HepG2 (cell line): Measurements from ENCODE around the gene RRAD. TPM values are rescaled to one million over a fixed set of nuclear protein-coding genes. Genes with fewer than 3 reads are reported as not detected.

ENCODE experiments used
- CBX2 ChIP-seq, 2 experiments: fragments of 200-600 bp in 1 of 2; sonication (generic); formaldehyde crosslinking in 1 of 2; IDR thresholded peaks; 2 replicates each; pipeline versions ENCODE4 v1.7.0 to v1.8.1; 2018 to 2022; ENCODE audit warnings: low read depth in 2 of 2, low read length in 1 of 2, mild to moderate bottlenecking in 1 of 2, missing genetic modification reagents in 1 of 2
- CCAR2 ChIP-seq: fragments of 200-400 bp; formaldehyde crosslinking; optimal IDR thresholded peaks from 2 replicates; pipeline ENCODE3; 2018; ENCODE audit warnings: low read depth, mild to moderate bottlenecking, low read length, moderate library complexity
- GATAD1 ChIP-seq: IDR thresholded peaks from 2 replicates; pipeline ENCODE4 v1.6.1; 2016; ENCODE audit warnings: missing genetic modification reagents, missing compliant biosample characterization
- HOXA3 ChIP-seq: sonication (generic); formaldehyde crosslinking; IDR thresholded peaks from 2 replicates; pipeline ENCODE4 v1.5.0; 2020; ENCODE audit warnings: missing genetic modification reagents
- IKZF4 ChIP-seq: sonication (generic); formaldehyde crosslinking; IDR thresholded peaks from 2 replicates; pipeline ENCODE4 v1.5.1; 2020; ENCODE audit warnings: borderline replicate concordance, mild to moderate bottlenecking, low read depth, missing genetic modification reagents; ENCODE audit errors: not compliant biosample characterization
- KDM5A ChIP-seq: fragments of 200-600 bp; sonication (generic); IDR thresholded peaks from 2 replicates; pipeline ENCODE4 v1.7.0; 2018; ENCODE audit warnings: antibody characterized with exemption, mild to moderate bottlenecking, low read length, borderline replicate concordance
- MAF1 ChIP-seq: sonication (generic); formaldehyde crosslinking; IDR thresholded peaks from 2 replicates; pipeline ENCODE4 v1.5.0; 2020; ENCODE audit warnings: missing genetic modification reagents, borderline replicate concordance
- NCOA2 ChIP-seq: sonication (generic); formaldehyde crosslinking; IDR thresholded peaks from 2 replicates; pipeline ENCODE4 v1.8.0; 2022; ENCODE audit warnings: inconsistent platforms
- PHF8 ChIP-seq: sonication (generic); formaldehyde crosslinking; IDR thresholded peaks from 2 replicates; pipeline ENCODE4 v1.5.0; 2020; ENCODE audit warnings: missing genetic modification reagents
- PRMT3 ChIP-seq: sonication (generic); formaldehyde crosslinking; IDR thresholded peaks from 2 replicates; pipeline ENCODE4 v1.8.1; 2022; ENCODE audit warnings: low read depth, mild to moderate bottlenecking, moderate library complexity, missing genetic modification reagents, borderline replicate concordance
- SRSF9 ChIP-seq: fragments of 200-400 bp; formaldehyde crosslinking; IDR thresholded peaks from 2 replicates; pipeline ENCODE4 v1.6.1; 2018; ENCODE audit warnings: borderline replicate concordance, mild to moderate bottlenecking, low read depth, low read length; ENCODE audit not compliant: insufficient read depth, poor library complexity, severe bottlenecking
- STAT5B ChIP-seq: sonication (generic); formaldehyde crosslinking; IDR thresholded peaks from 2 replicates; pipeline ENCODE4 v1.4.0; 2020; ENCODE audit warnings: missing genetic modification reagents
- TSC22D2 ChIP-seq: sonication (generic); formaldehyde crosslinking; IDR thresholded peaks from 2 replicates; pipeline ENCODE4 v1.5.1; 2020; ENCODE audit warnings: missing genetic modification reagents, mild to moderate bottlenecking, borderline replicate concordance
- ZNF777 ChIP-seq: sonication (generic); formaldehyde crosslinking; IDR thresholded peaks from 2 replicates; pipeline ENCODE4 v1.4.0; 2020; ENCODE audit warnings: missing genetic modification reagents
- polyA plus RNA-seq, 8 experiments: library from polyadenylated mRNA; depleted of rRNA in 3 of 8; stranded (reverse) in 7 of 8; unstranded in 1 of 8; fragments of >200 nt; fragmentation: Illumina TruSeq in 4 of 8; extraction: Trizol in 4 of 8; gene quantifications; 2 replicates each; pipeline versions ENCODE4 v1.2.1 to v1.2.3, GENCODE V29; 2011 to 2016; ENCODE audit warnings: low read depth in 4 of 8, missing spikeins in 1 of 8, mixed read lengths in 1 of 8; ENCODE audit not compliant: insufficient read depth in 1 of 8
- total RNA-seq, 5 experiments: library from RNA; depleted of rRNA; stranded (reverse); fragments of >200 nt; fragmentation: Illumina TruSeq; extraction: Trizol; gene quantifications; 2 replicates each; pipeline ENCODE4 v1.2.3, GENCODE V29; 2016; ENCODE audit warnings: low read depth in 1 of 5
- TF ChIP-seq, protein P1 (sequence below): sonication (generic); formaldehyde crosslinking; IDR thresholded peaks from 2 replicates; pipeline ENCODE4 v1.4.0; 2020; ENCODE audit warnings: mild to moderate bottlenecking, missing genetic modification reagents, borderline replicate concordance
- TF ChIP-seq, protein P2 (sequence below): sonication (generic); formaldehyde crosslinking; IDR thresholded peaks from 2 replicates; pipeline ENCODE4 v1.5.1; 2020; ENCODE audit warnings: missing genetic modification reagents, mild to moderate bottlenecking, borderline replicate concordance

The RRAD gene
- total and polyA plus RNA-seq, 2 of the 13 experiments (the other 11 are each of a cell fraction or from before 2014, with no cell fraction given) = 0.80 to 1.1 TPM

DNA sequence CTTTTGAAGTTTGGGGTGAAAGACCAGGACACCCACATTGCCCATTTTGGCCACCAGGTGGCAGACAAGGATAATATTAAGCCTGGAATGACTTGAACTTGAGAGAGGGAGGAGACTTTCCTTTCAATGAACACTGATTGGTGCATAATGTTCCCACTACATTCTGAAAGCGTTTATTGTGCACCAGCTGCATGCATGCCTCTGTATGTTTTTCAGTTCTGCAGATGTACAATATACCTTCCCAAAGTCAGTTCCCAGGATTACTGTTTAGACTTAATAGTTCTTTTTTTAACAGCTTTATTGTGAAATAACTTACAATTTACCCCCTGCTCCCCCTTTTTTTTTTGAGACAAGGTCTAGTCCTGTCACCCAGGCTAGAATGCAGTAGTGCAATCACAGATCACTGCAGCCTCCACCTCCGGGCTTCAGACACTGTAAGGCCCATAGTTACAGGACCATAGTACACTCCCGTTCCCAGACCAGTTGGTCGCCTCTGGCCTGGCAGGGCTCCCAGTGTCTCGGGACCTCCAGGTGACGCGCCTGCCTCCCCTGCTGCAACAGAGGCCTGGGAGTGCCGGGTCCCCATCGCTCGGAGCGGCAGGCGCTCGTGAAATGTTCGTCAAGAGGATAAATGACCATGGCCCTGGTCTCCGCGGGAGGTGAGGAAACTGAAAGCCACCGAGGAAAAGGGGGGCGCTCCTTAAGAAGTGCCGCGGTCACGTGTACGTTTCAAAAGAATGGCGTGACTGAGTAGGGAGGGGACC is 22.1 kb upstream of the RRAD start (continued):
- TF ChIP-seq, protein P1, sequence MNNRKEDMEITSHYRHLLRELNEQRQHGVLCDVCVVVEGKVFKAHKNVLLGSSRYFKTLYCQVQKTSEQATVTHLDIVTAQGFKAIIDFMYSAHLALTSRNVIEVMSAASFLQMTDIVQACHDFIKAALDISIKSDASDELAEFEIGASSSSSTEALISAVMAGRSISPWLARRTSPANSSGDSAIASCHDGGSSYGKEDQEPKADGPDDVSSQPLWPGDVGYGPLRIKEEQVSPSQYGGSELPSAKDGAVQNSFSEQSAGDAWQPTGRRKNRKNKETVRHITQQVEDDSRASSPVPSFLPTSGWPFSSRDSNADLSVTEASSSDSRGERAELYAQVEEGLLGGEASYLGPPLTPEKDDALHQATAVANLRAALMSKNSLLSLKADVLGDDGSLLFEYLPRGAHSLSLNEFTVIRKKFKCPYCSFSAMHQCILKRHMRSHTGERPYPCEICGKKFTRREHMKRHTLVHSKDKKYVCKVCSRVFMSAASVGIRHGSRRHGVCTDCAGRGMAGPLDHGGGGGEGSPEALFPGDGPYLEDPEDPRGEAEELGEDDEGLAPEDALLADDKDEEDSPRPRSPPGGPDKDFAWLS (CRISPR knock-in tag) = no peak
- TF ChIP-seq CCAR2 (no peak), STAT5B (CRISPR knock-in tag) (no peak), MAF1 (CRISPR knock-in tag) (no peak), PRMT3 (CRISPR knock-in tag) (no peak), CBX2 (IDR thresholded peaks at IDR 0.05; ENCODE audit: low read depth, low read length) (no peak), CBX2 (CRISPR knock-in tag; IDR thresholded peaks at IDR 0.05; ENCODE audit: low read depth) (no peak), ZNF777 (CRISPR knock-in tag) (no peak), TSC22D2 (CRISPR knock-in tag) (no peak), SRSF9 (no peak), HOXA3 (no peak), IKZF4 (CRISPR knock-in tag) (no peak), NCOA2 (CRISPR knock-in tag) (no peak), PHF8 (CRISPR knock-in tag) (no peak), KDM5A (no peak; the same call in 1 of the 2 replicates), GATAD1 (CRISPR knock-in tag) (no peak)
- TF ChIP-seq, protein P2, sequence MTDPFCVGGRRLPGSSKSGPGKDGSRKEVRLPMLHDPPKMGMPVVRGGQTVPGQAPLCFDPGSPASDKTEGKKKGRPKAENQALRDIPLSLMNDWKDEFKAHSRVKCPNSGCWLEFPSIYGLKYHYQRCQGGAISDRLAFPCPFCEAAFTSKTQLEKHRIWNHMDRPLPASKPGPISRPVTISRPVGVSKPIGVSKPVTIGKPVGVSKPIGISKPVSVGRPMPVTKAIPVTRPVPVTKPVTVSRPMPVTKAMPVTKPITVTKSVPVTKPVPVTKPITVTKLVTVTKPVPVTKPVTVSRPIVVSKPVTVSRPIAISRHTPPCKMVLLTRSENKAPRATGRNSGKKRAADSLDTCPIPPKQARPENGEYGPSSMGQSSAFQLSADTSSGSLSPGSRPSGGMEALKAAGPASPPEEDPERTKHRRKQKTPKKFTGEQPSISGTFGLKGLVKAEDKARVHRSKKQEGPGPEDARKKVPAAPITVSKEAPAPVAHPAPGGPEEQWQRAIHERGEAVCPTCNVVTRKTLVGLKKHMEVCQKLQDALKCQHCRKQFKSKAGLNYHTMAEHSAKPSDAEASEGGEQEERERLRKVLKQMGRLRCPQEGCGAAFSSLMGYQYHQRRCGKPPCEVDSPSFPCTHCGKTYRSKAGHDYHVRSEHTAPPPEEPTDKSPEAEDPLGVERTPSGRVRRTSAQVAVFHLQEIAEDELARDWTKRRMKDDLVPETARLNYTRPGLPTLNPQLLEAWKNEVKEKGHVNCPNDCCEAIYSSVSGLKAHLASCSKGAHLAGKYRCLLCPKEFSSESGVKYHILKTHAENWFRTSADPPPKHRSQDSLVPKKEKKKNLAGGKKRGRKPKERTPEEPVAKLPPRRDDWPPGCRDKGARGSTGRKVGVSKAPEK = no peak
- TF ChIP-seq, all 625 proteins: peak for 87
